Stimulated activated CD4-positive, alpha-beta T cell treated with anti-CD3 and anti-CD28 coated beads, Interleukin-12 subunit alpha, Interleukin-12 subunit beta, amount 100 ng/mL, for 48 hours (primary cell): ENCODE results near the gene WNK1.
"Not testable (repeated sequence)": the region's sequence is repeated elsewhere in the genome, so short reads cannot be mapped to it uniquely, and the experiment has no call there.

Source experiments
- DNase-seq, 3 donors: peaks; one replicate each; pipeline ENCODE4 v3.0.0-alpha.2; 2020; ENCODE audit warnings: low read depth in 2 of 3, low spot score in 1 of 3

WNK1 gene

GRCh38 chr12:777550-778047 lies 25.2 kb downstream of the WNK1 start:
- DNase-seq = no peak

- no peak for DNase-seq
Observed at GRCh38 chr12:778615-779014, 26.2 kb downstream of the WNK1 start.

DNA sequence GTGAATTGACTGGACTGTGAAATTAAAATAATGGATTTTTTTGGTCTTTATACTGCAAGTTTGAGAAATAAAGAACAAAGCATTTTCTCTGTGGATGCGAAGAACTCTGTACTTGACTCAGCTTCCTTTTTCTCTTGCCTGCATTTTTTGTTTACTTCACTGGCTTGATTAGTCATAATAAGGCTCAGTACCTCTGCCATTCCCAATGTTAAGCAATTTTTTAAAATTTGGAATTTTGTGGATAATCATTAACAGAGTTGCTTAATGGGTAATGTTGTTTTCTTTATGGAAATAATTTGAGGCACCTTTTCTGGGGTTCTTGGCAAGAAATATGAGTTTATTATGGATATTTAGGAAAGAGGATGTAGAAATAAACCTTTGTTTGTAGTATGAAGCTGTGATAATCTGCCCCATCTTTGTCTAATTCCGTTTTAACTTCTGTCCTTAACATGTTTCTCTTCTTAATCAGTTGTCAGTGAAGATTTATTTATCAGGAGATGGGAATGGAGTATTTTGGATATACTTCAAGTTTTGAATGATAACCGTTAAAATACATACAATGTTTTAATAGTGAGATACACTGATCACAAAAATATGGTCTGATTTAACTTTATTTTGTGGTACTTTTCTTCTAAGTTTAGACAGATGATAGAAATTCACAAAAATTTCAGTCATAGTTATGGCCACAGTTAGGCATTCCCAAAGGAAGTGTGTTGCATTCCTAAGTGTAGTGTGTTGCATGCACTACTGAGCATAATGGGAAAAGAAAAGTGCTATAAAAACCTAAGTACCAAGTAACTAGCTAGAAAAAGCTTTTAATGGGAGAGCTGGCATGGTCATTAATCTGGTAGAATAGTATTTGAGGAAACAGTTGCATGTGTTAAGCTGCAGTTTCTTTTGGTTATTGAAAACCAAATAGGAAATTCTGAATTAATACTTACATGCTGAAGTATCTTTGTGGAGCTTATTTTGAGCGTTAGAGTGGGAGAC lies 27.7 kb downstream of the WNK1 start:
- DNase-seq = no peak

DNA sequence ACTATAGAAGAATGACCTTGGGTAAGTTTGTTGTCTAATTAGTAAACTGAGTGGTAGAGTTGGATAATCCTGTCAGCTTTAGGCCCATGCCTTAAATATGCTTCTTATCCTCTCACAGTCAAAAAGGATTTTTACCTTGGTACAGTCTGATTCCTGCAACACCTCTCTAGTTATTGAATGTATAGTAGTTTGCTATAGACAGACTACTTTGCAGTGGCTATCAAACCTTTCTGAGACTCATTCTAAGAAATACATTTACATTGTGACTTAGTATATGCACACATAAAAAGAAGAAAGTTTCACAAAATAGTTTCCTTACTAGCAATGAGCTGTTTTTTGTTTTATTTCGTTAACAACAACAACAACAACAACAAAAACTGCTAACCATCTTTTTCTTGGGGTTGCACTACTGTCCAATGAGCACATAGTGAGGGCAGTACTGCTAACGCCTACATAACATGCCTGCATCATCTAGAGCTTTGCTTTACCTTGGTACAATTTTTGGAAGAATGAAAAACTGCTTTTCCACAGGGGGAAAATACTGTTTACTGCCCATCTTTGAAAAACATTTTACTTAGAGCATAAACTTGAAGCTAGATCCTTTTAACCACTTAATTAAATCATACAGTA lies 28.5 kb downstream of the WNK1 start:
- DNase-seq = no peak

- DNase-seq = no peak
Observed at GRCh38 chr12:785706-786105, 33.3 kb downstream of the WNK1 start.

GRCh38 chr12:788288-788687 lies 35.9 kb downstream of the WNK1 start:
- DNase-seq = no peak

DNA sequence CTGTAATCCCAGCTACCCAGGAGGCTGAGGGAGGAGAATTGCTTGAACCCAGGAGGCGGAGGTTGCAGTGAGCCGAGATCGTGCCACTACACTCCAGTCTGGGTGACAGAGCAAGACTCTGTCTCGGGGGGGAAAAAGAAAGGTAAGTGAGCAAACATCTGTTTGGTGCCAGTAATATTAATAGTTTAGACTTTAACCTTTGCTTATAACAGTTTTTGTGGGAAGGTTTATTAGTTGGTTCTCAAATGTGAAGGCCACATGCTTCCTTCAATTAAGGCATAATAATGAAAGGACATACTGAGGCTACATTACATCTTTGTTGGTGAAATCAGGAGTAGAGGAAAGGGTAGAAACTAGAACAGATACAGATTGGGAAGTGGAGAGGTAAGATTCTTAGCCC lies 36.4 kb downstream of the WNK1 start:
- not testable (repeated sequence) for DNase-seq

DNA sequence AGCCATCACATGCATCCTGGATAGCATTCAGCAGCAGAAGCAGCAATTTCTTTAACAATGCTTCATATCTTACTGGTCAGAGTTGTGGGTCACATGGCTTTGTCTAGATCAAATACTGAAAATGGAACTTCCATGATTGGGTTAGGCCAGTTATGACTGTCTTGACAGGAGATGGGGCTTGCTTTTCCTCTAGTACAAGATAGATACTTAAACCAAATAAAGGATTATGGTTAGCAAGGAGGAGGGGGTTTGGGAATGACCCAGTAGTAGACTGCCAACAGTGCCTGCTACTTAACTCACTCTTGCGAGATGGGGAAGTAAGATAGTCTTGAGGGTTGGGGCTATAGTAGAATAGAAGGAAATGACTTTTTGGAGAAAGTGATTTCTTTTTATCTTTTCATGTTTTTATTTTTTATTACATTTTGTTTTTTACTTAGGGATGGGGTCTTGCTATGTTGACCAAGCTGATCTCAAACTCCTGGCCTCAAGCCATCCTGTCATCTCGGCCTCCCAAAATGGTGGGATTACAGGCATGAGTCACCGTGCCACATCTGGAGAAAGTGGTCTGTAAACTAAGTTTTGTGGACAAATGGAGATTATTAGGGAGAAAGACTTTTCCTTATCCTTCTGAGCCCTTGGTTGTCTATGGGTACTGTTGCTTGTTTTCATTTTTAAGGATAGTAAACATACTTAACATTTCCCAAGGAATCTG lies 37.6 kb downstream of the WNK1 start:
- no peak for DNase-seq

- DNase-seq = no peak
Observed at GRCh38 chr12:790608-791007, 38.2 kb downstream of the WNK1 start.

- no peak for DNase-seq
Observed at GRCh38 chr12:793037-793436, 40.7 kb downstream of the WNK1 start.

GRCh38 chr12:793711-794110 lies 41.3 kb downstream of the WNK1 start:
- no peak for DNase-seq

- DNase-seq = peak; percentile 53 to 71 (median 68)
Observed at GRCh38 chr12:795305-795704, 42.9 kb downstream of the WNK1 start.

DNA sequence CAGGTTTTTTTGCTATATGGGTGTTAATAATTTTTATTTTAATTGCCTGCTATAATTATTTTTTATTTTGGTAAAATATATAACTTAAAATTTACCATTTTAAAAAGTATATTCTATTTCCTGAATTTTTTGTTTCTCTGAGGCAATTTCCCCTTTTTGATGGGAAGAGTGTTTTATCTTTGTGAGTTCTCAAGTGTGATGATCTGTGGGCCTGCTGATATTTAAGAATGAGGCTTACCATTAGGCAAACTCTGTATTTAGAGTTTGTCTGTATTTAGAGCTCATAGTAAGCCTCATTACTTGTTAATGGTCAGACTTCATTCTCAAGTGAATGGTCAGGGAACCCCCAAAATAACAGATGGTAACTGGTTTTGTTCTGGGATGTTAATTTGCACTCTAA lies 48.0 kb downstream of the WNK1 start:
- no peak for DNase-seq

DNA sequence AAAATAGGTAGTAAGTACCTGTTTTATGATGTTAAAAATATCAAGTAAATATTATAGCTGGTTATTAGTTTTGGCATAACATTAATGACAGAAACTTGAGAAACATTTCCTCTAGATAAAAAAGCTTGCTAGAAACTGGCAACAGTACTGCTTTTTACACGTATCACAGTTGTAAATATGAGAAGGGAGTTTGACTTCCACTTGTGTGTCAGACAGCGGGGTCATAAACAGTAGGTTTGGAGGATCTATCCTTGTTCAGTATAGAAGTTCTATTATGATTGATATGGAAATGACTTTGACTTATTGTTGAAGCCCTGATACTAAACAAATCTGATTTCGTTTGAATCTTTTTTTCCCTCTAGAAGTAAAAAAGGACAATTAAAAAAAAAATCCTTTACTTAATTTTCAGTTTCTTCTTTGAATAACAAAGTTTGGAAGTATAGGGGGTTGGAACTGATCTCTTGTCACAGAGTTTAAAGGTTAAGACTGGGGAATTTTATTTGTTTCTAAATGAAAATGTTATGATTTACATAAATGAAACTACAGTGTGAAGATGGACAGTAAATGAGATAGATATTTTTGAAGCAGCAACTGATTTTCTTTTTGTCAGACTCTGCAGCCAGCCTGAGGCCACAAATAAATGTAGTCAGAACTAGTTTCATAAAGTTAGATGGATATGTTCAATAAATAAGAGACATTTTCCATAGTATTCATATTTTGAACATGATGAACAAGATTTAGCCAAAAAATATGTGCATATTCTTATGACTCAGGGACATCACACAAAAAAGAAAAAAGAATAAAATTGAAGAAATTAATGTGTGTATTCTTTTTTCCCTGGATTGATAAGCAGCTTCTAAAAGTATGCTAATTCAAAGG lies 50.1 kb downstream of the WNK1 start:
- no peak for DNase-seq

GRCh38 chr12:805022-805632 lies 52.7 kb downstream of the WNK1 start:
- no peak for DNase-seq

- no peak for DNase-seq
Observed at GRCh38 chr12:806200-806791, 53.9 kb downstream of the WNK1 start.

GRCh38 chr12:807041-807735 lies 54.8 kb downstream of the WNK1 start:
- DNase-seq = no peak

GRCh38 chr12:810116-810515 lies 57.7 kb downstream of the WNK1 start:
- DNase-seq = no peak
